ENCODE results near the gene BICC1.
"Not testable (repeated sequence)": the region's sequence is repeated elsewhere in the genome, so short reads cannot be mapped to it uniquely, and the experiment has no call there.

BICC1 gene

DNA sequence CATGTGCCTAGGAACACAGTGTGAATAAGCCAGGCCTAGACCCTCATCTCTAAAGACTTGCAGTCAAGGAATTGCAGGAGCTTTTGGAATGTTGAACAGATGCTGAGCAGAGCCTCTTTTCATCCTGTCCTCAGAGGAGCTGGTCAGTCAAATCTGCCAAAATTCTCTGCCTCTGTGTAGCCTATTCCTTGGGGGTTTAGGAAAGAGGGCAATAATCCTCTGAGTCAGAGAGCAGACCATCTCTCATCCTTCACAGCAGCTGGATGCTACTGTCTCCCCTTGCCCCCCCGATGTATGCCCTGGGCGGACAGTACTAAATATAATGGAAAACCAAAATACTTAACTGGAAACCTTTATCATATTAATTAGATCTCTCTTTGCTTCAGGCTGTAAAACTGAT lies 52.6 kb downstream of the BICC1 start:
- DNase-seq: no peak

DNA sequence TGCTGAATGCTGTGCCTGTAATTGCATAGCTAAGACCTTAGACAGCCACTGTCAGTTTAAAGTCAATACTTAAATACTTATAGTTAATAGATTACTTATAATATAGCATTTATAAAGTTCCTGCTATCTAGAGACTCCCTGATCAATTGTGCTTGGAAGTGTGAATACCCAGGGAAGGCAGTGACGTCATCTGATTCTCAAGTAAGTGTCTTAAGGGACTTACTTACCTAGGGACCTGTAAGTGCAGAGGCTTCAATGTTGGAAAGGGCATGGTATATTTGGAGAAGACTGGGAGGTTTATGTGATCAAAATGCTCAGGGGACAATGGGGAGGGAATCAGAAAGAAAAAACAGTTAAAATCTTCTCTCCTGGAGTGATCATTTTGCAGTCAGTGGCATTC lies 55.0 kb downstream of the BICC1 start:
- no peak for DNase-seq

DNA sequence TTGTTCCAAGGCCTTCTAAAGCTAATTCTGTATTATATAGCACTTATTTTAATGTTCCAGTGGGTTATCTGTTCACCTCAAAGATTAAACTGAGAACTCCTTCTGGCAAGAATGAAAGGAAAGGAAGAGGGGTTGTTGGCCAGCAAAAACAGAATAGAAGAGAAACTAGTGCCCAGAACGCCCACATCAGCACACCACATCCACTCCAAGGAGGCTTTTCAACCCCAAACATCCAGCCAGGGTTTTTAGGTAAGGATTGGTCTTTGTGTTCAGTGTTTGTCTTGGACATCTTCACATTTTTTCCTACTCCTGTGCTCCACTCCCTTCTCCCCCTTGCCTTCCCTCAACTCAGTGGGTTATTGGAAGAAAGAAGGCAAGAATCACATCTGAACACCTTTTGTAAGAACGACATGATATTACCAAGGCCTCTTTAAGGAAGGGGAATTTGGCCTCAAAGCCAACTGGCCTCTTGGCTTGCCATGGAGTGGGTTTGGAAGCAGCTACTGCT lies 55.8 kb downstream of the BICC1 start:
- DNase-seq: no peak

DNA sequence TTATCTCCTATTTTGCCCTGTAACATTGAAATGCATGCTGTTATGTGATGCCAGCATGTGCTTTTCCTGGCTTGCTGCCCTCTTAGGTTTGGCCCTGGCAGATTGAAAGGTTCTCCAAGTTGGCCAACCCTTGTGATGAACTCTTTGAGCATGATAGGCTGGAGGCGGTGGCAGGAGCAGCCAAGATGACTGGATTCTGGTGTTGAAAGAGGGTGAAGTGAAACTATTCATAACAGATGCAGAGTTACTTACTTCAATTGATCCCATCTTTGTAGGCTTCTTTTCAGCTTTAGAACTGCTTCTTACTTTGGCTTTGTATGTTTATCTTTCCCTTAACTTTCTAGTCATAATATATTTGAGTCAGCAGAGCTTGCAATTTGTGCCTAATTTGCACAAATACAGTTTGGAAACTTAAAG lies 57.6 kb downstream of the BICC1 start:
- DNase-seq: no peak

DNA sequence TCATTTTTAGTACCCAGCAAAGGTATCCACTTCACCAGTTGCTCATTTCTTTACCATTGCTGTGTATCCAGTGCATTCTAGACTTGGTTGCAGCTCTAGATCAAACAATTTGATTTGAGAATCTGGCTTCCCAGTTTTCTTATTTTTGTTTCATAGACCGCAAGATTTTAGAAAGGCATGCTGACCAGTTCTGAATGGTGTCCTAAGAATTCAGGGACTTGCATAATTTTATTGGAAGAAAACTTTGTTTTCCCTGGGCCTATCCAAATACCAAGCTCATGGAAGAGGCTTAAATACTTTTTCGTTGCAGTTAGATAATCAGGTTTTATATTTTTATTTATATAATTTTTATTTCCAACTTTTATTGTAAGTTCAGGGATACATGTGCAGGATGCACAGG lies 58.3 kb downstream of the BICC1 start:
- no peak for DNase-seq

DNA sequence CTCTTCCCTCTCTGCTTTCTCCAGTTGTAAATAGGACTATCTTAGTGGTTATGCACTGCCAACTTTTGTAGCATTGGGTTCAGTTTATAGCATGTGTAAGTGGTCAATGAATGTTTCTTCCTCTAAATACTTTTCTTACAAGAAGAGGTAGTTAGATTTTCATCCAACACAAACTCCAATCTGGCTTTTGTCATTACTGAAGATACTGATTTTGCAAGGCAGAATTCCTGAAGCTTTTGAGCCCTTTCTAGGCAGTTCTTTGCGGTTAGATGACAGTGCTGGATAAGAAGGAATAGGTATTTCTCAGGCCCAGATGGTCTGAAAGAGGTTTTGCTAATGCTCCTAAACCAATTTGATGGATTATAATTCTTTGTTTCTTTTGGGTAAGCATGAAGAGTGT lies 60.5 kb downstream of the BICC1 start:
- no peak for DNase-seq

DNA sequence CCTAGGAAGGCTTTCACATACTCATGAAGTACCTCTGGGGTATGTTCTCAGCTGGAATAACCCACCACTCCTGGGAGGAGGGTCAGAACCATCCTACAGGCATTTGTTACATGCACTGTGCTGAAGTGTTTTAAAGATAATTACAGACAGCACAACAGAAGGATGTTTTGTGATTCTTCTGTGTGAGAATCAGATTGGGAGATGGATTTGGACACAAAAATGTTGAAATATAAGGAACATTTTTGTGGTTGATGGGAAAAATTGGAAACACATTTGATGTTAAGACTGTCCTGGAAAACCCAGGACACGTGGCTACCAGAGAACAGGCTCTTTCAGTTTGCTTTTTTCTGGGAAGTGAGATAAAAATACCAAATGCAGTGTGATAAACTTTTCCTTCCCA lies 61.4 kb downstream of the BICC1 start:
- no peak for DNase-seq

DNA sequence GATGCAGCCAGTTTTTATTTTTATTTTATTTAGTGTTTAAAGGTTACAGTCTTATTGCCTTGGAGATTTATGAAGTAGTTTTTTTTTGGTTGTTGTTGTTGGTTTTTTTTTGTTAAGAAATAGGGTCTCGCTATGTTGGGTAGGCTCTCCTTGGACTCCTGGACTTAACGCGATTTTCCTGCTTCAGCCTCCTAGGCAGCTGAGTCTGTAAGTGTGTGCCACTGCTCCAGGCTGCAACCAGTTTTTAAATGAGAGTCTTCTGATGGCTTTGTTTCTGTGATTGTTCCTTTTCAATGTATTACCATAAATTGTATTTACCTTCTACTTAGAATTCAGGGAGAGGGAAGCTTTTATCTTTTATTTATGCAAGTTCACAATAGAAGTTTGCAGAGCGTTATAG lies 62.8 kb downstream of the BICC1 start:
- DNase-seq: no peak

DNA sequence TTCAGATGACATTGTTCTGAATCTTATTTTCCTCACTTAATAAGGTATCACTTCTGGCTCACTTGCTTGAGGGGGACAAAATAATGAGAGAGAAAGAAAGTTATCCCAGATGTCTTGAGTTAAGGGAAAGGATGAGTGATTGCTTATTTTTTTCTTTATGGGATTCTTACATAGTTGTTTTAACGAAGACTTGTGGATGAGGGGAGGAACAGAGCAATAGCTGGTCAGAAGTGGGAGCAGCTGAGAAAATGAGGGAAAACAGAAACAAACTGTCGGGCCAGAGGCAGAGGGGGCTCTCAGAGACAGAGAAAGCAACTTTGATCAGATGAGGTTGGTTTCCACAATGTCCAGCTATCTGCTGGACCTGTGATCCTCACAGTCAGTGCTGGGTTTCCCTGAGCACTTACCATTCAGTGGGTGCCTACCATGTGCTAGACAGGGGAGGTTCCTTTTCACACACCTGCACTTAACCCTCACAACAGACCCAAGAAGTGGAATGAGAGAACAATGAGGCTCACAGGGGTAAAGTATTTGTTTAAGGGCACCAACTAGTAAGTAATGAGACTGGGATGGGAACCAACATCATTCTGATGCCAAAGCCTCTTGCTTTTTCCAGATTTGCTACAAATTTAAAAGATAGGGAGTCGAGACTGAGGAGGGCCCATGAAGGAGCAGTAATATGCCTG lies 64.2 kb downstream of the BICC1 start:
- DNase-seq: no peak

DNA sequence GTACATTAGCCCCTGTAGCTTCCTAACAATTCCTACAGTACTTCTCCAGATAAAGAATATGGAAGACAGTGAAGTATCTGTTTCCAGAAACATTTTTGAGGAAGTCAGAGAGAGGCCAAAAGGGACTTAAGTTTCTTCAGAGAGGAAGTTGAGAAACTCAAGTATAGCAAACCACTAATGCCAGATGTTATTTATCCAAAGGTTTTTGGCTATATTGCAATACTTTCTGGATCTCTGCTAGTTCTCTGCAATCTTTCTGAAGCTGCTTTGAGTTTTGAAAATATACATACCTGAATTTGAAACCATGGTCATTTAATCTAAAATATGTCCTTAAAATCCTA lies 64.7 kb downstream of the BICC1 start:
- no peak for DNase-seq

DNA sequence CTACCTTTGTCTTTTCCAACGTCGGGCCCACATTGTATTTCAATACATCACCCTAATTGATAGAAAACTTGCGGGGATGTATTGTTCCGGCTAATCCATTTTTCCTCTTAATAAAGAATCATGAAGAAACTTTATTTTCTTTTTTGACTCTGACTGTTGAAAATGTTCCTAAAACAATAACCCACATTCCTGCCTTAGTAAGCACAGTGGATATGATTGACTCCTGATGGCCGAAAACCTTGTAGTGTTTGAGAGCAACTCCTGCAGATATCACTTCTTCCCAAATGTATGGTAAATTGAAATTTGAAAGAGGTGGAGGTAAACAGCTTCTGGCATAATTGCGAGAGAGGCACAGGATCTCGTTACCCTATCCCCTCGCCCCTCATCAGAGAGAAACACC lies 65.7 kb downstream of the BICC1 start:
- no peak for DNase-seq

DNA sequence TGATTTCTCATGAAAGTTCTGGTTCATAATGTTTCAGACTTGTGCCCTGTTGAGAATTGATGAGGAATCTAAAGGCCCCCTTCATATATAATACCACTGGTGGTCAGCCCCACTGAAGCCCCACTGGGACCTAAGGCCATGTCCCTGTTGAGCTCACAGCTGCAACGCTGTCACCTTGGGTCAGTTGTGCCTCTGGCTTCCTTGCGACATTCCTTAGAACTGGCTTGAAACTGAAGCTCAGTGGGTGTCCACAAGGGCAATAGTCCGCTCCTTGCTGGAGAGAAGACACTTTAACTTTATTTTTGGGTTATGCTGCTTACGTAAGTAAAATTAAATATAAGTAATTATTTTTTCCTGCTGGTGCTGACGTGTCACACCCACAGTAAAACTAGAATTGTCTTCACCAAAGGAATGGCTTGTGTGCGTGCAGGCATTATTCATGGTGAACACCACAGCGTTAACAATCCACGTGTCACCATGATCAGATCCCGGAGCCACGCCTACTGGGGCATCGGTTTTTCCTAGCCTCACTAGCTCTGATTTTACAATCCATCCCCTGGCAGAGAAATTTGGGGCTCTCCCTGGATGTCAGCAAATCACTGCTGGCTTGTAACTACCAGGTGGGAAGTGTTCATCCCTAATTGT lies 66.5 kb downstream of the BICC1 start:
- DNase-seq: no peak

DNA sequence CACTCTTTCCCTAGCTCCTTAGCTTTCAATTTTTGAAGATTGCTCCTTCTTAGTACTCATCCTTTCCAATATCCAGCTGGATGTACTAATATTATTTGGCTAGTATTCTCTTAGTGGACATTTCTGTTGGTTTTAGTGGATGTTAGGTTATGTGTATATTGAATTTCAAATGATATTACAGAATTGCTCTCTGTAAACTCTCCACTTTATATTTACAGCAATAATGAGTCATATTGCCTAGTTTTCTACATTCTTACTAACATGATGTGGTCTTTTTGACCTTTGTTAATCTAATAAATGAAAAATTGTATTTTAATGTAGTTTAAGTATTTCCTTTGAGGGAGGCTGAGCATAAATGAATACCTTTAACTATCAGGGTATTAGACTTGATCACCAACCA lies 69.4 kb downstream of the BICC1 start:
- no peak for DNase-seq

DNA sequence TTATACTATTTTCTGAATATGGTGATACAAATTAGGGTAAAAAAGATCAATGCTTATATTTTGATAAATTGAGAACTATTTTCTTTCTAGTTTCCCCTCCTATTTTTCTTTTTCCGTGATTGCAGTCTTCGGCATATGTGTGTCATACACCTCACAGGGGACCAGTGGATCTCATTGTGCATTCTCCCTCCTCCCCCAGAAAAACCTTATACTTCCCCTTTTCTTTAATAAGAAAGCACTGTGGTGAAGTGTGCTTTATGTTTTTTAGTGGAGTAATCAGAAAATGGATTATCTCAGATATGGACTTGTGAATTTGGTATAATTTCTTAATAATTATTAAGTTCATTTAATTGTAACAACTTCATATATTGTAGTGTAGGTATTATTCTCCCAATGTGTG lies 72.8 kb downstream of the BICC1 start:
- DNase-seq: no peak

DNA sequence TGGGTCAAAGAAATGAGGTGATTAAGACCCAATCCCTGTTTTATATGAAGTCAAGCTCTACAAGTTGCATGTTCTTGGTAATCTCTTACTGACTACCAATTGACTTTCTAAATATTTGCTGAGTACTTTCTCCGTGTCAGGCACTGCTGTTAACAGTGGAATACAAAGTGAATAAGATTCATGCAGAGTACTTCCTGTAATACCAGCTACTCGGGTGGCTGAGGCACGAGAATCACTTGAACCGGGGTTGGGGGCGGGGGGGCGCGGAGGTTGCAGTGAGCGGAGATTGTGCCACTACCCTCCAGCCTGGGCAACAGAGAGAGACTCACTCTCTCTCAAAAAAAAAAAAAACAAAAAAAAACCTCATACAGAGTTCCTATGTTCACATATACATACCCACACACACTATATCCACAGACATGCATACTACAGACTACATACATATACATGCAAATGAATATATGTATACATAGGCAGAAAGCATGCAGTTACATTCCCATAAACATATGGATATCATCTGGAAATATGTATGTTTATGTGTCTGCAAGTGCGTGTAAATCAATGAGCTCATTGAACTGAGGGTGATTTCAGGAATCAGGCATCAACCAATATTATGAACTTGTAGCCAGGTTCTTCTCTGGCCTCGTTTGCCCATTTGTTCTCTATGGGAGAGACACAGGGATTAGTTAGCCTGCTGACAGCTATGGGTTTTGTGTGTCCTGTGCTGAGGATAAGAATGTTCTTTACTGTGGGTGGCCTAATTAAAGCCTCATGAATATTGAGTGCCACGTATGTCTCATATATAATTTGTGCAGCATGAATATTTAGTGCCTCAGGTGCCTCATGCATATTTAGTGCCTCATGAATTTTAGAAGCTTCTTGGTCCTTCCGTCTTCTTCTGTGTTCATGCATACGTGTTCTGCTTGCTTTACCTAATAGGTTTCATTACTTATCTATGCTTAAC lies 73.9 kb downstream of the BICC1 start:
- no peak for DNase-seq

DNA sequence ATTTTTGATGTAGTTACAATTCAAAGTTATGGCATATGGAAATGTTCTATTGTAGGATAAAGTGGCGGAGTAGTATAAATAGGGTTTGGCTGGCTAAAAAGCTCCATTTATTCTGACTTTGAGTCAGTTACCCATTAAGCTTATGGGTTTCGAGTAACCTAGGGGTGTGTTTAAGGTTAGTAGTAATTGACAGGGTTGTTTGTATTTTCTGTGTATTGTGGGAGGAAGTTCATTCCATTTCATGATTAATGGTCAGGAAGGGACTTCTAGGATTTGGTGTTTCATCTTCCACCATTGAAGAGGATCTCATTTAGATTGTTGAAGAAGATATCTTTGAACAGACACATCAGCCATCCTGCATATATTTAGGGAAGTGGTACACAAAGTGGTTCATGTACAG lies 75.0 kb downstream of the BICC1 start:
- DNase-seq: no peak

DNA sequence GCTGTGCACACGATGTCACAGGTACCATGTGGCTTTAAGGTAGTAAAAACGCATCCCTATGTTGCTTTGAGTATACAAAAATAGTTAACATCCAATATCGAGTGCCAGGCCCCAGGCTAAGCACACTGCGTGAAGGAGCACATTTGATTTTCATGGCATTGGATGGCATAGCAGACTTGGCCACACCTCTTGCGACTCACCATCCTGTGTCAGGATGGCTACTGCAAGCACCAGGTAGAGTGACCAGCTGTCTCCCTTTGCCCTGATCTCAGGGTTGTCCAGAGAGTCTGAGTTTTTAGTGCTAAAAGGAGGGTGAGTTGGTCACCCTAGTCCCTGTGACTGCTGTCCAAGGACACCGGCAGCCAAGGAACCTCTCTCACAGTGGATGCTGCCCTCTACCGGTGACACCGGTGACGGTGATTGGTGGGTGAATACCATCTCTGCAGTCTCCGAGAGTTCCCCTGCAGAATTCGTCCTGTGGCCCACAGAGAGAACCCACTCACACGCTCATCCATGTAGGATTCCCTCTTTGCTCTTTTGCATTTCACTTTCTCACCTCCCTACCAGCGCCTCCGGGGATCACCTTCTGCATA lies 76.1 kb downstream of the BICC1 start:
- DNase-seq: no peak

DNA sequence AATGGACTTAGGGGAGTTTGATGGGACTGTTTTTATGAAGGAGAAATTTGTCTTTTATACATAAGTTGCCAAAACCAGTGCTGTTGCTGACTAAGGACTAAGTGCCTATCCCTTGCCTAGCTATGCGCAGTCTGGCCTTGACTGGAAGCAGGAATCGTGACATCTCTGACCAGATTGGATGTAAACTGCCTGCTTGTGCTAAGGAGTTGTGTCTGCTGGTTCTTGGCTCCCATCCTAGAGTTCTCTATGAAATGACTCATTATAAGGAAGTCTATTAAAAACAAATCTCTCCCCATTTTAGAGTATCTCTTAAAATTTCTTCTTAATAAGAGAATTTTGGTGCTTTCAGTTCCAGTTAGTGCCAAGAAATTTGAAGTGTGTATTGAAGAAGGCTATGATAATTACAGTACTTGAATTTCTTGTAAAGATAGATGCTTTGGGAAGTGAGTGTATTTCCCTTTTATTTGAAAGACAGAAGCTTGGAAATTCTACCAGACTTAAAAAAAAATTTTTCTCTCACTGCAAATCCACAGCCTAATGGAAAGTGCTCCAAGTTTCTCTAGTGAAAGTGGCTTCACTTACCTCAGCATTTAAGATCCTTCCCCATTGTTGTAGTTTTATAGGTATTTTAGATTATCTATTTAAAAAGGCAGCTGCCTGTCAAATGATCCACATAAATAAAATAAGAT lies 77.6 kb downstream of the BICC1 start:
- DNase-seq: no peak

DNA sequence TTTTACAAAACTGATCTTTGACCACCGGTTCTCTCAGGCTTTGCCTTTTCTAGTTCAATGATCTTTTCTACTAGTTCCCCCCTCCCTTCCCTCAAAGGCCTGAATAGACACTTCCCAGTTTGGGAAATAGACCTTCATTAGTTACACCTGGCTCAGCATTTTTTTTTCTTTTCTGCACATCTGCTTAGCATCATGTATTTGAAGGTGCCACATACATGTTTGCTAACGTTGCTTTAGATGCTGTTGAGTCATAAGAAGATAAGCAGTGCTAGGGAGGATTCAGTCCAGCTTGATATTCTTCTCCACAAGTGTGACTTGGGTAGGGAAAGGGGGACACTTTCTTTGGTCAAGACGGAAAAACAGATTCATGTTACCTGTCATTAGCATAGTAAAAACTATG lies 78.3 kb downstream of the BICC1 start:
- no peak for DNase-seq

DNA sequence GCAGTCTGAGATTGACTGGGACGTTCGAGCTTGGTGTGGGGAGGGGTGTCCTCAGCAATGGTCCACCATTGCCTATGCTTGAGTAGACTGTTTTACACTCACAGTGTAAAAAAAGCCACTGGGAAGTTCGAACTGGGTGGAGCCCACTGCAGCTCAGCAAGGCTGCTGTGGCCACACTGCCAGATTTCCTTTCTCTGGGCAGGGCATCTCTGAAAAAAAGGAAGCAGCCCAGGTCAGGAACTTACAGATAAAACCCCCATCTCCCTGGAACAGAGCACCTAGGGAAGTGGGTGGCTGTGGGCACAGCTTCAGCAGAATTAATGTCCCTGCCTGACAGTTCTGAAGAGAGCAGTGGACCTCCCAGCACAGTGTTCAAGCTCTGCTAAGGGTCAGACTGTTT lies 80.3 kb downstream of the BICC1 start:
- no peak for DNase-seq

DNA sequence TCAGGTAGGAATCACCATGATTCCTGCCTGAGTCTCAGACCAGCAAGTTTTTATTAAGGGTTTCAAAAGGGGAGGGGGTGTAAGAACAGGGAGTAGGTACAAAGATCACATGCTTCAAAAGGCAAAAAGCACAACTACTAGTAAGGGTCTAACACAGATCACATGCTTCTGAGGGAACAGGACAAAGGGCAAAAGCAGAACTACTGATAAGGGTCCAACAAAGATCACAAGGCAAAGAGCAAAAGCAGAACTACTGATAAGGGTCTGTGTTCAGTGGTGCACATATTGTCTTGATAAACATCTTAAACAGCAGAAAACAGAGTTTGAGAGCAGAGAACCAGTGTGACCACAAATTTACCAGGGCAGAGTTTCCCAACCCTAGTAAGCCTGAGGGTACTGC lies 84.5 kb downstream of the BICC1 start:
- not testable (repeated sequence) for DNase-seq

DNA sequence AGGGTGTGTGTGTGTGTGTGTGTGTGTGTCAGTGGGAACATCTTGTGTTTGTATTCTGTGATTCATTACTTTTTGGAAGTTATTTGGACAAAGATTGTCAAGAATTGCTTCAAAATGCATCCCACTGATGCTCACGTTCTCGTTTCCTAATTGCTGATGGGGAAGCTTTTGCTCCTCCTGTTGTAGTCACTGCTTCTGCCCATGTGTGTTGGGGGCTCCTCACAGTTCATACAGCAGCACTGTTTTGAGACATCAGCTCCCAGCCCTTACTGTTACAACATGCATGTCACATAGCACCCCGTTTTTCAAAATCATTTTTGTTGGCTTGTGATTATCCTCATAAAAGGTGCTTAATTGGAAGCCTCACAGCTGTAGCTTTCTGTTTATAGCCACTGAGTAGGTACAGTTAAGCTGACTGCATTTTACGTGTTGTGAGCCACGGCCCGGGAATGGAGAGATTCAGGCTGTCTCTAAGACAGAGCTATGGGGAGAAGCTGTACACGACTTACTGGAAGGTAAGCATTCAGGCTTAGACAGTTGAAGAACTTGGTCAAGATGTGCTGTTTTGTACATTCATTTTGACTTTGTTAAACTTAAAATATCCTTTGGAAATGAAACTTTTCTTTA lies 87.4 kb downstream of the BICC1 start:
- DNase-seq: no peak

Measured in effector CD8-positive, alpha-beta T cell (primary cell).